ENCODE data around the gene CTAGE6.
"Not testable (repeated sequence)": the region's sequence is repeated elsewhere in the genome, so short reads cannot be mapped to it uniquely, and the experiment has no call there.

Gene CTAGE6, protein sequence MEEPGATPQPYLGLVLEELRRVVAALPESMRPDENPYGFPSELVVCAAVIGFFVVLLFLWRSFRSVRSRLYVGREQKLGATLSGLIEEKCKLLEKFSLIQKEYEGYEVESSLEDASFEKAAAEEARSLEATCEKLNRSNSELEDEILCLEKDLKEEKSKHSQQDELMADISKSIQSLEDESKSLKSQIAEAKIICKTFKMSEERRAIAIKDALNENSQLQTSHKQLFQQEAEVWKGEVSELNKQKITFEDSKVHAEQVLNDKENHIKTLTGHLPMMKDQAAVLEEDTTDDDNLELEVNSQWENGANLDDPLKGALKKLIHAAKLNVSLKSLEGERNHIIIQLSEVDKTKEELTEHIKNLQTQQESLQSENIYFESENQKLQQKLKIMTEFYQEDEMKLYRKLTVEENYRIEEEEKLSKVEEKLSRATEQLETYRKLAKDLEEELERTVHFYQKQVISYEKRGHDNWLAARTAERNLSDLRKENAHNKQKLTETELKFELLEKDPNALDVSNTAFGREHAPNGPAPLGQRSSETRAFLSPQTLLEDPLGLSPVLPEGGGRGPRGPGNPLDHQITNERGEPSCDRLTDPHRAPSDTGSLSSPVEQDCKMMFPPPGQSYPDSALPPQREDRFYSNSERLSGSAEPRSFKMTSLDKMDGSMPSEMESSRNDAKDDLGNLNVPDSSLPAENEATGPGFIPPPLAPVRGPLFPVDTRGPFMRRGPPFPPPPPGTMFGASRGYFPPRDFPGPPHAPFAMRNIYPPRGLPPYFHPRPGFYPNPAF

DNA sequence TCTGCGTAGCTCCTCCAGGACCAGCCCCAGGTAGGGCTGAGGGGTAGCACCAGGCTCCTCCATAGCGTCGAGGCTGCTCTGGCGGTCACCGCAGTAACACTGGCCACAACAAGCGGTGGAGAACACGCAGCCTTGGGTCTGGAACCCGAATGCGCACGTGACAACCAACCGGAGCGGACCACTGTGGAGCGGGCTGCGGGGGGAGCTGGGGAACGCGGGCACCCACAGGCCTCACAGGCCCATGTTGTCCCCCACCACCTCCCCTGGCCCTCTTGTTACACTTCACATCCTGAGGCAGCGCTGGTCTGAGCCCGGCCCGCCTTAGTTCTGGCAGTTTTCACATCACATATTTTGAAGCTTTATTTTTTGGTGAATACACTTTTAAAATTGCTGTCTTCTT lies at the start of gene CTAGE6:
Gene CTAGE6, minus strand, starts transcription at position 101 of the 400 bp plus-strand sequence. Its CDS starts 38 bp downstream, at position 63.
- DNase-seq: not testable (repeated sequence)

DNA sequence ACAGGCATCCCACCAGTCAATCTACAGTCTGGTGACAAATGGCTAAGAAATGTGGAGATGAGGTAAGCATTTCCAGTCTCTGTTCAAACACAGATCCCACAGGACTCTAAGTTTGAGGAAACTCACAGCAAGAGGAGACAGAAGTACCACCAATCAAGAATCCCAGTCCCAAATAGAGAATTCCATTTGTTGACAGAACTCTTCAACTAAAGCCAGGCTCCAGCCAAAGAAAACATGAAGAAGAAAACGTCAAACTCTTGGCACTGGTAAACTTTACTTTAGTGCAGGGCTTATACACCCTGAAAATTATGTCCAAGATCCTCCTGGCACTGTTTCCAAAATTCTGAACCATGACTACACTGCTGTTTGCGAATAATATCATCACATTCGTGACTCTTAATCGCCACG lies 49.2 kb upstream of the CTAGE6 start:
- not testable (repeated sequence) for DNase-seq

DNA sequence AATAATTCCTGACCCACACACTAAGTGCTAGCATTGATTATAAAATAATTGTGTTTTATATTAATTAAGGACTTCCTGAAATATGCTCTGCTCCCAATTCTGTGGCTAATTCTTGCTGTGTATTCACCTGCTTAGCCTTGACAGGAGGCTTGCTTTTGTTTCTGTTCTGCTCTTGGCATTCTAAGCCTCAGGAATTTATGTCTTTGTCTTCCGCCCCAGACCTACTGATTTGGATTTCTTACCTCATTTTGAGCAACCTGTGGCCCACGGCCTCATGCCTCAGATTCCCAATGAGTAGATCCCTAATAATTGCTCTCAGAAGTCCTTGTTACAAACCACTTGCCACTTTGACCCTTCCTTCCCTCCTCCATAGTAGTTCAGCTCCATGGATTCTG lies 40.4 kb upstream of the CTAGE6 start:
- DNase-seq: not testable (repeated sequence)

DNA sequence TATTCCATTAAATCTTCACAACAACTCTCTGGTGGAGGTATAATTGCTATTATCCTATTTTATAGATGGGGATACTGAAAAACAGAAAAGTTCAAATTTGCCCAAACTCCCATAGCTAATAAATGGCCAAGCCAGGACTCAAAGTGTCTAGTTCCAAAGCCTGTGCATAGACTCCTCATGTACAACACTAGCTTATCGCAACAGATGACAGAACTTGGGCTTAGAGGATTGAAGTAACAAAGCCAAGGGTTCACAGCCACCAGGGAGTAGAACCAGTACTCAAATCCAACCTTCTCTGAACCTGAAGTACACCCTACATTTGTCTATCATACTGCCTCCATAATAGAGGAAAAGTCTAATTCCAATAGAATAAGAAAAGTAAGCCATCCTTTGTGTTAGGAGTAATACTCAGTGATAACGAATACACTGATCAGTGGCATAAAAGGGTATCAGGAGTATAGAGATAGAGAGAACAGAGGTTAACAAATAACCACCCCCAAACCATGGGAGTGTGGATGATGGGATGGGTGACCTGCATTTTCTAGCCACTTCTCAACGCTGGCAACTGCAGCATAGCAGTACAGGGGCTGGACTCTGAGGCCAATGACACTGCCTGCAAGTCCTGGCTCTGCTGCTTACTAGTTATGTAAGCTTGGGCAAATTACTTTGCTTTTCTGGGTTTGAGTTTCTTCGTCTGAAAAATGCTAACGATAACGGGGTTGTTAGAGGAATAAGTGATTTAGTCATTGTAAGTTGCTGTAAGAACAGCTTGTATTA lies 39.8 kb upstream of the CTAGE6 start:
- not testable (repeated sequence) for DNase-seq

DNA sequence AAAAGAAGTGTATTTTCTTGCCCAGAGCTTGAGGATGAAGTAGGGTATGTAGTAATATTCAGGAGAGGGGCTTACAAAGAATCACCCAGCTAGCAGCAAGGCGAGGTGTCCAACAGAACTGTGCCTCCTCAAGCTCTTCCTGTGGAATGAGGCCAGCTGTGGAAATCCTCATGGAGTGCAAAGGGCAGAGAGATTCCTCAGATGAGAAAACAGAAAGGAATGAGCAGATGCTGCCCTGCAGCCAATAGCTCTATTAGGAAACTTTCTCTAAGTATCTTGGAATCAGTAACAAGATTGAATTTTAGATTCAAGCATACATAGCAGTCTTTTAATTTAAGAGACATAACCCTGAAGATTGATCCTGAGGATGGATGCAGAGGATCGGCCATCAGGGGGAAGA lies 38.2 kb upstream of the CTAGE6 start:
- not testable (repeated sequence) for DNase-seq

DNA sequence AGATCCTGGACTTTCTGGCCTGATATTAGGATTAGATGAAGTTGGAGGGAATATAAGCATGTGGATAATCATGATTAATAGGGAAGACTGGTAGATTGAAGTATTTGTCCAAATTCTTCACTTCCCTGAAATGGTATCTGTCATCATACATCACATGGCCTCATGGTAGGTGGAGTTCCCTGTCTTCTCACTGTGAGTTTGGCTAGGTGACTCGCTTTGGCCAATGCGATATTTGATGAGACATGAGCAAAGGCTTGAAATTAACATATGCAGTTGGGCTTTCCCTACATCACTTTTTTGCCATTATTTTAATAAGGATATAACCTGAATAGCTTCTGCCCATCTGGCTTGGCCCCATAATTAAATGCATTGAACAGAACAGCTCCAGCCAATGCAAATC lies 35.1 kb upstream of the CTAGE6 start:
- not testable (repeated sequence) for DNase-seq

DNA sequence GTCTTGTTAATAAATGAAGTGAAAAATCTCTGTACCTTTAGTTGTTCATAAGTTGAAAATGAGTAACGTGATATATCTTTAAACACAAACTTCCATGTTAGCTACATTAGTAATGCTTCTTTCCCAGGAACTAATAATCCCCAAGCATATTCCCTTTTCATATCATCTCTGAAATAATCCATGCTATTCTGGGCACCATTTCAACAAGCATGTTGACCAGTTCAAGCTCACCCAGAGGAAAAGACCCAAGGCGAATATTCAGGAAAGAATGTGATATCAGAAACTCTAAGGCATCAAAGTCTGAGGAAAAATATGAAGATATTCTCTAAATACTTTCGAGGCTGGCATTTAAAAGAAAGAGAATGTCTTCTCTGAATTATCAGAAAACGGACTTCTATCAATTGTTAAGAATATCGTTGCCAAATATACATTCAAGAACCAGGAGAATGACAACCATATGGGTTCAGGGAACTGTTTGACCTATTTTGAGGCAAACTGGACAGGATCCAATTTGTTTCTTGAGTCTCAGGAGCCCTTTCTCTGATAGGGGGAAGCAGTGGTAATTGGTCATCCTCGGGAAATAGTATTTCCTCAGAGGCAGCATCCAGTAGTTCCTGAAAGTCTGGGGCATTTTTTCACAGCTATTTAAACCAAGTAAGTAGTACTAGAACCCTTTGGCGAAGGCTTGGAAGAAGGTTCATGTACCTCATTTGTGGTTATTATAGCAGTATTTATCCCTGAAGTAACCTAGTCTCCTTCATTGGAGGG lies 28.1 kb upstream of the CTAGE6 start:
- DNase-seq: not testable (repeated sequence)

DNA sequence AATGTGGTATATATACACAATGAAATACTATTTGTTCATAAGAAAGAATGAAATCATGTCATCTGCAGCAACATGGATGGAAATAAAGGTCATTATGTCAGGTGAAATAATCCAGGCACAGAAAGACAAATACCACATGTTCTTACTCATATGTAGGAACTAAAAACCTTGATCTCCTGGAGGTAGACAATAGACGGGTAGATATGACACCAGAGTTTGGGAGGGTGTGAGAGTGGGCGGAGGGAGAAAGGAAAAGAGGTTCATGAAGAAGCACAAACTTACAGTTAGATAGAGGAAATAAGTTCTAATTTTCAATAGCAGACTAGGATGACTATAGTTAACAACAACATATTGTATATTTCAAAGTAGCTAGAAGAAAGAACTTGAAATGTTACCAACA lies 22.1 kb upstream of the CTAGE6 start:
- not testable (repeated sequence) for DNase-seq

DNA sequence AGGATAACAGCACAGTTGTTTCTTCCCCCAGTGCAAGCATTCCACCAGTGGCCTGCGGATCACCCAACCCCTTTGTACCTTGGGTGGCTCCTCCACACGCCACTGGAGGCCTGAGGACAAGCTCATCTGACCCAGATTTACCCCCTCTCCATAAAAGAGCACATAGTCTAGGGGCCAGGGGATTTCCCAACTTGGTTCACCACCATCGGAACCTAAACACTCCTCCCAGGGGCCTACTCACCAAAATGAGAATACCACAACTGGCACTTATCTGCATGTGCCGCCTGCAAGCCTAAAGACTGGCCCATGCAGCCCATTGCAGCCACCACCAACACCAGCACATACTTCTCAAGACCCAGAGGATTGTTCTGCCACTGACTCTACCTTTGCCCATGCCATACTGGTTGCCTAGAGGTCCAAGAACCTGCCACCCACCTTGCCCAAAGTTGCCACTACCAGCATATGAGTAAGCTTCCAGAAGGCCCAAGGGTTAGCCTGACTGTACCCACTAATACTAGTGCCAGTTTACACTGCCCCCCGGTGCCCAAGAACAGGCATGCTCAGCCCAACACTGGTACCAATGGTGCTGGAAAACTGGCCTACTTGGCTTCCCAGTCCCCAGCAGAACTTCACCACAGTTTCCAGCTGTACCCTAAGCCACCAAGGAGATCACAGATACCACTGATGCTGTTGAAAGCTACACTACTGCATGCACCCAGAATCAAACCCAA lies 15.4 kb upstream of the CTAGE6 start:
- not testable (repeated sequence) for DNase-seq

DNA sequence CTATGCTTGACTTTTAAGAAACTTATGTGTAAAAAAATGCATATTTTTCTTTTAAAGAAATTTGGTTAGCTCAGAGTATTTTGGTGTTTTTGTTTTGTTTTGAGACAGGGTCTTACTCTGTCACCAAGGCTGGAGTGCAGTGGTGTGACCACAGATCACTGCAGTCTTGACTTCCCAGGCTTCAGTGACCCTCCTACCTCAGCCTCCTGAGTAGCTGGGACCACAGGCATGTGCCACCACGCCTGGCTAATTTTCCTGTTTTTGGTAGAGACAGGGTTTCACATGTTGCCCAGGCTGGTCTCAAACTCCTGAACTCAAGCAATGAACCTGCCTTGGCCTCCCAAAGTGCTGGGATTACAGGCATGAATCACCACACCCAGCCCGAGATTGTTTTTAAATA lies 10.0 kb upstream of the CTAGE6 start:
- DNase-seq: not testable (repeated sequence)

DNA sequence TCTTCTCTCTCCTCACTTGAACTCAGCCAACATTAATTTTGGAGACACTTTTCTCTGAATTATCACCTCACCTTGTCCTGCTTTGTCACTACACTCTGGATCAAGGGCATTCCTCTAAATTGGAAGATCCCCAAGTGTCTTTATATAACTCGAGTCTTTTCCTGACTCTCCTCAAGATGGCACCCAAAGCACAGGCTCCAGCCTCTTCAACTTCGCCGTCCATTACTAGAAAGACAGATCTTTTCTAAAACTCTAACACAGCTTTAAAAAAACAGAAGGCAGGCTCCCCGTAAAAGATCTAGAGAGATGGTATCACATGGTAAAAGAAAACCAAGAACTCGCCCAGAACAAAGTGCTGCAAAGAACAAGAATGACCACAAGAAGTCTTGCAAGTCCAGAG lies 8.2 kb upstream of the CTAGE6 start:
- not testable (repeated sequence) for DNase-seq

DNA sequence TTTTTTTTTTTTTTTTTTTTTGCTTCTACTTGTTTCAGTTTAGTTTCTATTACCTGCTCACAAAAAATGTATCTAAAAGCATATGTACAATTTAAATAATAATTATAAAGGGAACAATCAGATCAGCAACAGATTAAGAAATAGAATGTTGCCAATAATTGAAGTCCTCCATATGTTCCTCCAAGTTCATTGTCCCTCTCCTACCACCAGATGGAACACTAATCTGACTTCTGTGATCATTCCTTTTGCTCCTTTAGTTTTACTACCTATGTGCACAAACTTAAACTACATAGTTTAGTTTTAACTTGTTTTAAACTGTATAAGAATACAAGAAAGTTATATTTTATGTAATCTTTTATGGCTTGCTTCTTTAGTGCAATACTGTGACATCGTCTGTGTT lies 5.6 kb upstream of the CTAGE6 start:
- DNase-seq: not testable (repeated sequence)

DNA sequence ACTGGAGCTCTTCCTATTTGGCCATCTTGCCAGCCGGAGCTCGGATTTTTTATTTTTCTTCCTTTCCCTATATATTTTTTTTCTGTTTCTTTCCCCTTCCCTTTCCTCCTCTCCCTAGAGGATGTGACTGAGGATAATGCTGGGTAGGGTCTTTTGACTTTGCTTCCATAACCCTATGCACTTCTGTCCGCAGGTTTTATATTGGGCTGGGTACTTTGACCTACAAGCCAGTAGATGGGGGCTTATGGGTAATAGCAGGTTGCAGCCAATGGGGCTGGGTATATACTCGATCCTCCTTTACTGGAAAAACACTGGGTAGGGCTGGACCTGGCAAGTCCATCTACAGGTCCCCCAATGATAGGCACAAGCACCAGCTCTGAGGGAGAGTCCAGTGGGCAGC lies 12.2 kb downstream of the CTAGE6 start:
- not testable (repeated sequence) for DNase-seq

DNA sequence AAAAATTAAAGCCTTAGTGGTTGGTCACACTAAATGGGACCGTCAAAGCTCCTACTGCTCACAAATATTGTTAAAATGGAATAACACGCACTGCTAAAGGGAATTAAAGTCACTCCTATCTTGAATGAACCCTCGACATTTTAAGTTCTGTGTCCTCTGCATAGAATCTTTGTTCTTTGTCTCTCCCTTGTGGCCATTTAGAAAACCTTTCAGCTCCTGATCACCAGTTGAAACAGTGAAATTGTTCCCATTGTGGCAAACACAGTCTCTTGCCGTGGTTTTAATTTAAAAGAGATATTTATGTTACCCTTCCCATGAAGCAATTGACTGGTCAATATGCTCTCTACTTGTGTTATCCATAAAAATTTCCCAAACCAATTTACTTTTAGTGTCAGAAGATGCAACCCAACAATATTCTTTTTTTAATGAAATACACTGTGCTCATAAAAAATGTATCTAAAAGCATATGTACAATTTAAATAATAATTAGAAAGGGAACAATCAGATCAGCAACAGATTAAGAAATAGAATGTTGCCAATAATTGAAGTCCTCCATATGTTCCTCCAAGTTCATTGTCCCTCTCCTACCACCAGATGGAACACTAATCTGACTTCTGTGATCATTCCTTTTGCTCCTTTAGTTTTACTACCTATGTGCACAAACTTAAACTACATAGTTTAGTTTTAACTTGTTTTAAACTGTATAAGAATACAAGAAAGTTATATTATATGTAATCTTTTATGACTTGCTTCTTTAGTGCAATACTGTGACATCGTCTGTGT lies 20.3 kb downstream of the CTAGE6 start:
- DNase-seq: not testable (repeated sequence)

DNA sequence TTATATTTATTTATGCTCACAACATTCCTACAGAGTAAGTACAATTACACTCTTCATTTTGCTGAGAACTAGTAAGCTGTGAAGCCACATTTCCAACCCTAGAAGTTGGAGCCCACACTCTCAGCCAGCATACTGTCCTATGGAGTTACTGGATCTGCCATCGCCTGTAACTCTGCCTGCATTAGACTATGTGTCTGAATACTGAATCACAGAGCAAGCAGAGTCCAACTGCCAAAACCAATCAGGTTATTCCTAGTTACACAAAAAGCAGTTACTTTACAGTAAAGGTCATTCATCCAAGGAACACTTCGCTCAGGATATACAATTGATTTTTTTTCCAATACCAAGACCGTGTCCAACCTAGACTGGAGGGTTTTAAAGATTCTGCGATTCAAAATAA lies 21.5 kb downstream of the CTAGE6 start:
- no peak for DNase-seq

DNA sequence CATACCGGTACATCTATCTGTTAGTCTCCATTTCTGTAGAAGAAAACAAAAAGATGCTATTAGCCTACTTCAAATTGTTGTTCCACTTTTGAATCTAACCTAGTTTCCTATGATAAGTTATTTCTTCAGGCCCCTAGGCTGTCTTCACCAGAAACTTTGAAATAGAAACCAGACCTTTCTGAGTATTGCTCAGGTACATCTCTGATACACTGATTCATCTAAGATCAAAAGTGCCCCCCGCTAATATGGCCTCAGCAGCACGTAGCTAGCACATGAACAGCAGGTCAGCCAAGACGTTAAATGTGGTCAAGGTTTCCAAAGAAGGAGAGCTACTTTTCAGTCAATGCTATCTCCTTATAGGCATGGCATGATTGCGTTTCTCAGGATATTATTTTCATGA lies 23.6 kb downstream of the CTAGE6 start:
- DNase-seq: no peak

DNA sequence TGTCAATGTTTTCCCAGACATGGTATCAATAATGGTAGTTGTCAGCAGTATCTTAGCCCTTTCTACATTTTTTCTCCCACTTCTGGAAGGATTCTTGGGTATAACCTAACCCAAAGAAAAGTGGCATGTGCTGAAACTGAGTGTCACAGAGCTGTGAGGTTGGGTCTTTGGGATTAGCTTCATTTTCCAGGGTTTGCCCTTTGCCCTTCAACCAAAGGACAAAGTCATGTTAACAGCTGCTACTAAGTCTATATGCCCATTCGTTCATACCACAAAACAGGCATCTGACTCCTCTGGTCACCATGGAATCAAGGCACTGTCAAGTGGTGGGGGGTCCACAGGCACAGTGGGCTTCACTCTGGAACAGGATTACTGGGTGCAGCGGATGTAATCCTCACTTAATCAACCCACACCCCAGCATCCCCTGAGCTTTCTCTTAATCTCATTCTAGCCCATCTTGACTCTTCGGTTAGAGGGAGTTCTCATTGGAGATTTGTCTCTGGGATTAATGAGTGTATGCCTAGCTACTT lies 29.1 kb downstream of the CTAGE6 start:
- DNase-seq: no peak

DNA sequence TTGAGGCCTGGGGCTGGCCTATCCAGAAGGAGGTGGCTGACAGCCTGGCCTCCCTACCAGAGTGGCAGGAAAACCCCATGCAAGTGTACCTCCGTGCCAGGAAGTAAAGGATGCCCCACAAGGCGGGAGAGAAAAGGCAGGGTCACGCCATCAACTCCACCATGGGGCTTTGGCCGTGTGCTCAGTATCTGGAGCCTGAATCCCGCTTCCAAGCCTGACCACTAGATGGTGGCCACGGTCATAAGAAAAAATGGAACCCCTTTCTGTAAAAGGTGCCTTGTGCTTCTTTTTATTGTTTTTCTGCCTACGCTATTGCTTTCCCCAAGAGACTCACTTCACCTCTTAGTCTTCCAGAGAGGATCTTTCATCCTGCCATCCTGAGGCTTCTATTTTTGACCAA lies 29.9 kb downstream of the CTAGE6 start:
- not testable (repeated sequence) for DNase-seq

DNA sequence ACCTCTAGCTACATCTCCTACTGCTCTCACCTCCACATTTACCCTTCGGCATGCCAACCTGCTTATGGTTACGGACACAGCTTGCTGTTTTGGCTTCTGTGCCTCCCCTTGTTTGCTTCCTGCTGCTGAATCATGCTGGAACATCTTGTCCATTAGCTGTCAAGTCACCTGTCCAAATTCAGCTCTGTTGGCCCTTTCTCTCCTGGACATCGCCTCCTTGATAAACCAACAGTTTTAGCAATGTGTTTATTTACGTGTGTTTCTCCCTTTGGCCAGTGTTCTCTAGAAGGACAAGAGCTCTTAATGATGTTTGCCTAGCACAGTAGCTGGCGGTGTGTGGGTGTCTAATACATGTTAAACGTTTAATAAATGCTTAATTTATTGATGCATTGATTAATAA lies 31.4 kb downstream of the CTAGE6 start:
- DNase-seq: not testable (repeated sequence)

DNA sequence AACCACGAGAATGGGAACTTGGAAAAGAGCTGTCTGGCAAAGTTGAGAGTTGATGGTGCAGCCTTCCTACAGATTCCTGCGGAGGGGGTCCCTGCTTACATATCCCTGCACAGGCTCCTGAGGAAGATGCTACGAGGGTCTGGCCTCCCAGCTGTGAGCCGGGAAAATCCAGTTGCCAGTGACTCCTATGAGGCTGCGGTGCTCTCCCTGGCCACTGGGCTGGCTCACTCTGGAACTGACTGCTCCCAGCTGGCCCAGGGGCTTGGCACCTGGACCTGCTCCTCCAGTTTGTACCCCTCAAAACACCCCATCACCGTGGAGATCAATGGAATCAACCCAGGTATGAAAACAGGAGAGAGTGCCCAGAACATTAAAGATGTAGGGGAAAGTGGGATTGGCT lies 37.2 kb downstream of the CTAGE6 start:
- not testable (repeated sequence) for DNase-seq

Measured in activated CD8-positive, alpha-beta memory T cell treated with anti-CD3 and anti-CD28 coated beads for 24 hours (primary cell).